ENCODE data around the gene TRAM2.

TRAM2 gene

DNA sequence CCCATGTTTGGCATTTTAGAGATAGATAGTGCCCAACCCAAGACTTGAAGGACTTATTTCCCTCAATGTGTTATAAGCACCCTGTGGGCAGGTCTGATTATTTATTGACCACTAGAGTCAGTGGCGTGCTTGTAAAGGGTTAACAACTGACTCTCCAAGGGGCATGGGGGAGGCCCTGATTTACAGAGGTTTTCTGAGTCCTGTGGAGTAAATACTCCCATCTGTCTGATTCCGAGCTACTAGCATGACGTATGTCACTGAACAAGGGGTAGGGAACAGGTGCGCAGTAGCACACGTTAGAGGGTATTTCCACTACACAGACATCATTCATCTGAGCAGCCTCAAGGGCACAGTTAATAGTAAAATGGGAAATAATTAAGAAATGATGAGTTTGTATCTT lies 17.4 kb upstream of the TRAM2 start:
- no peak for DNase-seq

DNA sequence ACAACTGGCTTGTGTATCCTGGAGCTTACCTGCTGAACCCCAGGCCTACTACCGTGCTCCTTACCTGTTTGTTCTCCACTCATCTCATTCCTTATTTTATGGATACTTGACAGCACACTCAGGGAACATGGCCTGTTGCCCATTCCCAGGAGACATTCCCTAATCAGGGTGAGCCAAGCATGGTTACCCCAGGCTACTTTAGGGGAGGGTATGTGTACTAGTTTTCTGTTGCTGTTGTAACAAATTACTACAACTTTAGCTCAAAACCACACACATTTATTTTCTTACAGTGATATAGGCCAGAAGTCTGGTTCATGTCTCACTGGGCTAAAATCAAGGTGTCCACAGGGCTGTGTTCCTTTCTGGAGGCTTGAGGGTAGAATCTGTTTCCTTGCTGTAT lies 15.0 kb upstream of the TRAM2 start:
- DNase-seq: no peak

DNA sequence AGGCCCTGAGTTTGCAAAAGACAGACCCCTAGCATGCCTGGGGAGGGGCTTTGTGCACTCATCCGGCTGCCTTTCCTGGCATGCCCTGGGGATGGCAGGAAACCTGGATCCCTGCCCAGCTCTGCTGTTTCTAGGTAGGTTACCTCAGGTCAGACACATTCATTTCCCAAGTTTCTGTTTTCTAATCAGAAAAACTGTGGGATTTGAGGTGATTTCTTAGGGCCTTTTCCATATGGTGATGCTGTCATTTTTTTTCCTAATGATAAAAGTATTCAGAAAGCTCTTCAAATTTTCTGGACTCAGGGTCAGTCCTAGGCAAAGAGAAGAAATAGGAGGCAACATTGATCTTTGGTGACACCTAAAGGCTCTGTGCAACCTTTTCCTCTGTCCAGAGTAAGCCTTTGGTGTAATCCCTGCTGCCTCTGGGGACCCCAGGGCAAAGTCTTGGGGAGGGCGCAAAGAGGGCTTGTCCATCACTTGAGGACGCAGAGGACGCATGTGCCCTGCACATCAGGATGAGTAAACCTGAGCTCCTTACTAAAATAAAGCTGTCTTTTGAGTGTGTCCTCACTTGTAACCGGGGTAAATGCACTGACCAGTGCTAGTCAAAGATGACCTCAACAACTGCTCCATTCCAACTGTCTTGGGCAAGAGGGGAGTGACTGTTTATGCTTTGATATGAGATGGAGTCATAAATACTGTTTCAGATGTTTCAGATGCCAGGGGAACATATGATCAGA lies 13.5 kb upstream of the TRAM2 start:
- no peak for DNase-seq

DNA sequence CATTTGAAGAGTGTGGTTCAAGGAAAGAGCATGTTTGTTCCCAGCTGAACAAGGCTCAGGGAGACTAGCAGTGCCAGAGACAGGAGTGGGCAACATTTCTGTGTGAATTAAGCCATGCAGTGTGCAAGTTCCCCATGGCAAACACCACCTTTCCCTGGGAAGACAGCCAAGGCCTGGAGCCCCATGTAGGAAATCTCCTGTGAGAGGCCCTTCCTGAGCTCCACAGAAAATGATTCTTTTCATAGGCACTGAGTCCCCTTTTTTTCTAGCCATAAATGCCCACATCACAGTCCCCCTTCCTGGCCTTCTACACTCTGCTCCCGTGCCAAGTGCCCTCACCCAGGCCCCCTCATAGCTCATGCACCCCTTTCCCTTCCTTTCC lies 11.8 kb upstream of the TRAM2 start:
- no peak for DNase-seq

DNA sequence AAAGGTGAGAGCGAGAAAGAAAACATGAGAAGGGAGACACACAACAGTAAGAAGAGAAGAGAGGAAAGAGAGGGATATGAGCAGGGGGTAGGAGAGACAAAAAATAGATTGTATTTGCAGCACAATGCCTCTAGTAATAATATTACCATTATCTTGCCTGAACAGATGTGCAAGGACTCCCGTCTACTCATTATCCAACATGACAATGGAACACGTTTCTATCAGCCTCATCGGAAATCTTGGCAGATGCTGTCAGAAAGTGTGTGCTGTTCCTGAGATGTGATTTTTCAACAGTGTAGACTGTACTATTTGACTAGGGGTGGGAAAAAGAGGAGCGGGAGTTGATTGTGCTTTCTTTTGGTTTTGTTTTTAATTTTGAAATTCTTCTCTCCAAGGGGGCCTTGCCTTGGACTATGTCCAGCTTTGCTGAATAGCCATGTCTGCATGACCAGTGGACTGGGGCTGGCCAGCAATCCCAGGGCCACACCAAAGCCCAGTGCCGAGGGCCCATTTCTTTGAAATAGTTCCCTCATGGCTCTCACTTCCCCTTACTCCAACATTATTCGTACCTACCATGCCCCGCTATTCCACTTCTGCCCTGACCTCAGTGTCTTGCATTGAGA lies 11.3 kb upstream of the TRAM2 start:
- no peak for DNase-seq

DNA sequence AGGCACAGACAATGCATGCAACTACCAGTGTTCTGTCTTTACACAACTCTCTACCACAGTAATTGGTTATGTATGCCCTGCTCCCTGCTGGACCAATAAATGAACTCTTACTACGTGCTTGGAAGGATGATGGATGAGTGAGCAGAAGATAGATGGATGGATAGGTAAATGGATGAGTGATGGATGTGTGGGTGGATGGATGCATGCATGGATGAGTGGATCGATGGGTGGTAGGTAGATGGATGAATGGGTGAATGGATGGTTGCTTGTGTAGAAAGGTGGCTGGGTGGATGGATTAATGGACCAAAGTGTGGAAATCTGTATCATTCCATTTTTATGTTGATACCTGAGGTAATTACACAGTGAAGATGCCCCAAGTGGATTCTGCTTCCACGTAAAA lies 10.1 kb upstream of the TRAM2 start:
- DNase-seq: no peak

DNA sequence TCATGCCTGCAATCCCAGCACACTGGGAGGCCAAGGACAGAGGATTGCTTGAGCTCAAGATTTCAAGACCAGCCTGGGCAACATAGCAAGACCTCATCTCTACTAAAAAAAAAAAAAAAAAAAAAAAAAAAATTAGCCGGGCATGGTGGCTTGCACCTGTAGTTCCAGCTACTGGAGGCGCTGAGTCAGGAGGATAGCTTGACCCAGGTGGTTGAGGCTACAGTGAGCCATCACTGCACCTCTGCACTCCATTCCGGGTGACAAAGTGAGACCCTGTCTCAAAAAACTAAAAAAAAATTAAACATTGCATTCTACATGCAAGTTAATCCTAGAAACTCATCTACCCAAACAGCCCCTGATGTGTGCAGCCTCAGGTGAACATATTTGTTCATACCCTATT lies 7.3 kb upstream of the TRAM2 start:
- no peak for DNase-seq

DNA sequence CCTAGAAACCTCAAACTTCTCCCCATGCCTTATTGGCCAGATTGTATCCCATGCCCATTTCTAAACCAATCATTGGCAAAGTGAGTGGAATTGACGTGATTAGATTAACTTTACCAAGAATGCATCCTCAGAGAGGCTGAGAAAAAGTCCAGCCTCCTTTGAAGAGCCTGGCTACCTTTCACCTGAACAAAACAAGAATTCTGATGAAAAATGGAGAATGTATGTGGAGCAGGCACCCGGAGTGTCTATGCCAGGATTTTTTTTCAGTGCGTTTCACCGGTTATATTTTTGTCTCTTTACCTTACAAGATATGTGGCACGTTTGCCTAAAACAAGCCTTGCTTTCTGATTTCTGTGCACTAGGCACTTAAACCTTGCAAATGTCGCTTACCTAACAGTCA lies 6.1 kb upstream of the TRAM2 start:
- no peak for DNase-seq

DNA sequence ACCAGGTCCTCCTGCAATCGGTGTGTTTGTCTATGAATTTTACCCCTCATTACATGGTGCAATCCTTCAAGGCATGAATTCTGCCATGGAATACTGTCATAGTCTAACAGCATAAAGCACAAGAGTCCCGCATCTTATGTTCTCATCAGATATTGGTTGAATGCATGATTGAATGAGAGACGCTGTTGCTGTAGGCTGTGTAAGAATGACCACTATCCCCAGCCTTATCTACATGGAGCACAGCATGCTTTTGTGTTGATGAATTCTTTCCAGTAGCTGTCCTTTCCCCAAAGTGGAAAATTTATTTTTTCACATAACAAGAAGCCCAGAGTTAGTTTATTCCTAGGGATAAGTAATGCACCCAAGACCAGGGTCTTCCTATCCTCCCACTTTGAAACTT lies 5.6 kb upstream of the TRAM2 start:
- DNase-seq: no peak

DNA sequence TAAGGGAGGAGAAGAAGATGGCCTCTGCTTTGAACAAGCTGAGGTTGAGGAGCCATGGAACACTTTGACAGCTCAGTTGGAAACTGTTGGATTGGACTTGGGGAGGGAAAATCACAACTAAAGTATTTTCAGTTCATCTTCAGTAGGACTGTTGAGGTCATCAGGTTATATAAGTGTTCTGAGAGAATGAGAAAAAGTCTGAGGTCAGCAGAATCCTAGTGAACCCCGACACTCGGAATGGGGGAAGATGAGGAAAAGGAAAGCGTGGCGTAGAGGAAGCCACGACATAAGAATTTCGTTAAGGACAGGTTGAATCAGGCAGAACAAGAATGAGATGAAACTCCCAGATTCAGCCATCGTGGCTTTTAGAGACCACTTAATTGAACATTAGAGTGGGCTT lies 4.0 kb upstream of the TRAM2 start:
- no peak for DNase-seq

DNA sequence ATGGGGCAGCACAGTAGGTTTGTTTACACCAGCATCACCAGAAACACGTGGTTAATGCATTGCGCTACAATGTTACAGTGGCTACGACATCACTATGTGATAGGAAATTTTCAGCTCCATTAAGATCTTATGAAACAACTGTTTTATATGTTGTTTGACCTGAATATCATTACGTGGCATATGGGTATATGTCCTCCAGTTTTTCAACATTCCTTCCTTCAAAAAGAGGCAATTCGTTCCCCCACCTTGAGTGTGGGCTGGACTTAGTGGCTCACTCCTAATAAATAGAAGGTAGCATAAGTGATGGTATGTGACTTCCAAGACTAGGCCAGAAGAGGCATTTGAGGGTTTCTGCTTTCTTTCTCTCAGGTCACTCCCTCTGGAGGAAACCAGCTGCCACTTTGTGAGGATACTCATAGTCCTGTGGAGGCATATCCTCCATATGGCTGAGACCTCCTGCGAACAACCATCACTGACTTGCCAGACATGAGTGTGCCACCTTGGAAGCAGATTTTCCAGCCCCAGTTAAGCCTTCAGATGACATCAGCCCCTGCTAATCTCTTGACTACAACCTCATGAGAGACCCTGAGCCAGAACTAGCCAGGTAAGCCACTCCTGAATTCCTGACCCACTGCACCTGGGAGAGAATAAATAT lies 2.3 kb upstream of the TRAM2 start:
- DNase-seq: no peak

DNA sequence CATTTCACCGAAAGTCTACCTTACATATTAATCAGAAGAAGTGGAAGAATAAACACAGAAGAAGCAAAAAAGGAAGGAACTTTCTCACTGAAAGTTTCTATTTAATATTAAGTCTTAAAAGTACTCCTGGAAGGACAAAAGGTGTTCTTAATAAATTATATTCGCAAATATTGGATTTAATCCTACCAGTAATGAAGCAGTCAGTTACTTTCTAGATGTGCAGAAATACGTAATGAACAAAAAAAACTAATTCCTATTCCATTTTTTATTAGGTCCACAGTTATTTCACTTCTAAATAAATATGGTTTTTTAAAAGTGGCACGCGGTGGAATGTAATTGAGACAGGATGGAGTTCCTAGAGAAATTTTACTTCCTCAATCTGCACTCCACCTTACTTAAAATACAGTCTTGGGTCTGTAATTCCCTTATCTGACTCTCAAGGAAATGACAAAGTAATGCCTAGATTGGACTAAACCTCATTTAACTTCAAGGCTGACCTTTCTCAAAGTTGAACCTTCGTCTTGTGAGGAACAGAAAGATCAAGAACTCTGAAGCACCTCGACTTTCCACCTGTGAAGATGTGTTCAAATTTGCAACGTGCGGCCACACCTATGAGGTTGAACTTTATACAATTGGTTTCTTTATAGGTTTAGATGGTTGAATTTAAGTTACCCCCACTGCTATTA lies 1.1 kb upstream of the TRAM2 start:
- DNase-seq: no peak

DNA sequence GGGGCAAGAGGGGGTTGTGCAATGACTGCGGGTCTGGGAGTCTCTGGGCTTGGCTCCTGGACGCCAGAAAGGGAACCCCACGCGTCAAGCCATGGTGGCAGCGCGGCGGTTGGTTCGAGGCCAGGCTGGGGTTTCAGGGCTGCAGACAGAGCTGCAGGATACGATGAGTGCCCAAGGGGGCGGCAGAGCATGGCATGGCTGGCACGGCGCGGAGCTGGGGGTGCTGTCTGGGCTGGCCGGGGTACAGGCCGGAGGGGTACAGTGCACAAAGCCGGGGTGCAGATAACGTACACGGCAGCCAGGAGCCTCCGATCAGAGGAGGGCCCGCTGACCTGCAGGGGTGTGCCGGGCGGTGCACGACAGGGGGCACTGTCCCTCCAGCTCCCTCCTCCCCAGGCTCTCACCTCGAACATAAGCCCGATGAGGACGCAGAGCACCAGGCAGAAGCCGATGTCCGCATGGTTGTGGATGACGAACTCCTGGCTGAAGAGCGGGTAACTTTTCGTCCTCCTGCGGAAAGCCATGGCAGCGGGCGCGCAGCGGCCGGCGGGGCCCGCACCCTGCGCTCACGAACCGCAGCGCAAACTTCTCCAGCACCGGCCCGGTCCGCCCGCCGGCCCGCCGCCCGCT lies 353 bp downstream of the TRAM2 start:
- DNase-seq: peak; percentile 48

DNA sequence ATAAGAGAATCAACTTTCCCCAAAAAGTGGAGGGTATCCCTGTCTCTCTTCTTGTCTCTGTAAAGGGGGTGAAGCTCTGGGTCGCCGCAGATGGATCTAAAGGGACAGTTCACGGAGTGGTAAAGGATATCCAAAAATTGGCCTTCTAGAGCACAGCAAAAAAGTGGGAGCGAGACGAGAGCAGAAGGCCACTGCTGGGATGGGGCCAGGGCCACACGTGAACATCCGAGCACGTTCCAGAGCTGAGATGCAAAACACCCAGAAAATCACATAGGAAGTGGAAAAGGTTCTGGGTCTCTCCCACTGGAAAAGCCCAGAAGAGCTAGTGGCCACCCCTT lies 837 bp downstream of the TRAM2 start:
- no peak for DNase-seq

DNA sequence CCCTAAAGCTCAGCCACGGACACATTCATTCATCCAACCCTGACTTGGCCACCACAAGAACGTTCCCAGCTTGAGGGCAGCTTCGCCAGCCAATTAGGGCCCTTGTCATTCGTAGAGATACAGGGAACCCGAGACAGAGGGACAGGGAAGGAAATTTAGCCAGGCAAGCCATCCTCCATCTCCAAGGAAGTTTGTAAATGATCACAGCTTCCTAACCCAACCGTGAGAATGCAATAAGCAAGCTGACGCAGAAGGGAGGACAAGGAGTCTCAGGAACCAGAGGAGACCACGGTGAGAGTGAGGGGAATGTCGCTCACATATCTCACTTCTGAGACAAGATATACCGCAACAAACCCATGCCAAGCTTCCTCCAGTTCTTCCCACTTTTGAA lies 1.4 kb downstream of the TRAM2 start:
- DNase-seq: no peak

DNA sequence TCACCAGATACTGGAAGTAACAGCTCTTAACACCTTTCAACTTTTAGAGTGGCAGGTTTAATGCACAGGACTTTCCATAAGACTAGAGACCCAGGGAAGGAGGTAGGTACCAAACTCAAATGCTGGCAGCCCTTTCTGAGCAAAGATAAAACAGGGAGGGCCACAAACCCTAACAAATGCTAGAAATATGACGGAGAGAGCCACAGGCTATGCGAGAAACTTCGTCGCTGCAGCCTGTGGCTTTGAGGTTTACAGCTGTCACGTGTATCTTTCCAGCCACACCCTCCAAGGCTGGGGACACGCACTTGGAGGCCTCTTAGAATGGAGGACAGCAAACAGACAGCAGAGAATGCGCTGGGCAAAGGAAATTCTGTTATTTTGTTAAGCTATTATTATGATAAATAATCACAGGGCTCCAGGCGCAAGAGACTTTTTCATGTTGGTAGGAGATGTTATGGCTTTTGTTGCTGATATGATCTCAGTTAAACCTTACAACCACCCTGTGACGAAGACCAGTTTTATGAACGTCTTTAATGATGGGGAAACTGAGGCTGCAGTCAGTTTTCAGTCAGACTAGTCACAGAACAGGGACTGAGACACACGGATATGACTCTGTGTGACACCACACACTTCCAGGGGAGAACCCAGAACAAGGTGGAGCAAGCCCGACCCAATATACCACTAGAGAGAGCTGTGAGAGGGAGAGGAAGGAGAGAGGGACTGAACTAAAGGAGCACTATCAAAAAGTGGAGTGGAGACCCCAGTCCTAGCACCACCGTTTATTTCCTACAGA lies 2.0 kb downstream of the TRAM2 start:
- DNase-seq: peak; percentile 24

DNA sequence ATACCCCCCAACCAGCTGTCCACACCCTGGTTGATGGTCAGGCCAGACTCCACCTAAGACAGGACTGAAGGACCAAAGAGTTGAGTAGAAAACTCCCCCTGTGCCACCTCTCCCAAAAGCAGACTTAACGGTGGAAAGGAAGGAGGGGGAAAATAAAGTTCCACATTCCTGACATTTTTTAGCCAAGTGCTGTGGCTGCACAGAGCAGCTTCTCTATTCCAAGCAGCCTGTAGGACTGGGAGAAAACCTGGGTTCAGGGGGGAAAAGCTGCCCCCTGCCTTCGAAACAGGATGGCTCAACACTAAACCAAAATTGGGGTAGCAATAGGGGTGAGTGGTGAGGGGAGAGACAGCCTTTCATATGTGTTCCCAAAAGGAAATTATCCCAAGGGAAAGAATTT lies 3.6 kb downstream of the TRAM2 start:
- DNase-seq: no peak

DNA sequence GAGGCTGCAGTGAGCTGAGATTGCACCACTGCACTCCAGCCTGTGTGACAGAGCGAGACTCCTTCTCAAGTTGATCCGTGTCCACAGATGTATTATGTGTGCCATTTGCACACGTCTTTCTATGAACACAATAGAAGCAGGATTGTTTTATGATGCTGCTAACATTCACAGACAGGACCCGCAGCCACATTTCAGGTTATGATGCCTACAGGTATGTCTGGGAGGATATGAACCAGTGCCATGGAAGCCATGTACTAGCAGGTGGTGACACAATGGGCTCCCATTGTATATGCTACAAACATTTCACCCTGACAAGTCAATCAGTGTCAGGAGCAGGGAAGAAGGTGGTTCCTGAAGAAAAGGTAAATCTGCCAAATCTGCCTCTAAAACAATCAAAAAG lies 4.3 kb downstream of the TRAM2 start:
- DNase-seq: no peak

DNA sequence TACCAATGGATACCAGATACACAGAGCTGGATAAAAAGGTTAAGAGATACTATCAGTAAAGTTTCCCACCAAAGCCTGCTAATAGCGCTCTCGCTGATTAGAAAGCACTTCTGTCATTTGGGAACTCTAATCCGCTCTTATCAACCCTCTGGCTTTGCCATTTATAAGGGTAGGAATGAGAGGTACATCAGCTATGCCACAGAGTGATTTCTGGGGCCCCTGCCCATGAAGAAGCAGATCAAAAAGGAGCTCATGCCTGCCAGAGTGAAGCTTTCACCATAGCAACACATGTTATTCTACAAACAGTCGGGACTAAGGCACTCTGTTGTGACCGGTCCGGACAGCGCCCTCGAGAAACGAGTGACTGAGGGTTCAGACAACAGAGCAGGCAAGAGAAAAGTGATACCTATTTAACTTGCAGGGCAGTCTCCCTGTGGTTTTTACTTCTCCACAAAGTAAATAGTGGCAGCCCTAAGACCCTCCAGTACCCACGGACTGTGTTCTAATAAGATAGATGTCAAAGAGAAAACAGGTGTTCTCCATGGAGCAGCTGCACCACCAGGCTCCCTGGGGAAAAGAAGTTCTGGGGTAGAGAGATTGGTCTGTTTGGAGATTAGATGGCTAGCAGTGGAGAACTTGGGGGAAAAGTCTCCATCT lies 5.6 kb downstream of the TRAM2 start:
- DNase-seq: no peak

DNA sequence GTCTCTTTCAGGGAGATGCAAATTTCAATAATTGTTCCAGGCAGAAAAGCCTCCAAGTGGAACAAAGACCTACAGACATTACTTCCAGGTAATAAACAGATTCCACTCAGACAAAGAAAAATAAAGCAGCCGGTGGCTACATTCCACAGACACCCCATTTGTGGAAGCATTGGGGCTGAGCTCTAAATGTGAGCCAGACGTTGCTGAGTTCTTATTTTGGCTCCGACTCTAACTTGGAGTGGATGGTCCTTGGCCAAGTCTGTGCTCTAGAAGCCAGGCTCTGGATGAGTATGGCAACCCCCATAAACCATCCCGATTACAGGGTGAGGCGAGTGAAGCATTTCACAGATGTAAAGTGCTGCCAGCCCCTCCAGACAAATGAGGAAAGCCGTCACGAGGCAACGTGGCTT lies 6.6 kb downstream of the TRAM2 start:
- DNase-seq: no peak

DNA sequence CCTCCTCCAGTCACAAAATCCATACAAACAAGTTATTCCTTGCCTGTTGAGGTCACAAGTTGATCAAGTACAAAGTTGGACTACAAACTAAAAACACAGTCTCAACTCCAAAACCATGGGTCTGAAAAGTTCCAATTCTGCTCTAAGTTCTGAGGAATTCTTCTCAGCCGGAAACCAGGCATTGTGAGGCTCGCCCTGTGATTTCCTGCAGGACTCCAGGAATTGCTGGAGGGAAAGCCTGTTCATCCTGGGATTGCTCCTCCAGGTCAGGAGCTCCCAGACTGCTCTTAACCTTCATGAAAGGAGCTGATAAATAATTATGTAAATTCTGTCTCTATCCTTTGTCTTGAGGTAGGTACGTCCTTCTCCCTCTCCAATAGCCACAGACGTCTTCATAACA lies 8.5 kb downstream of the TRAM2 start:
- no peak for DNase-seq

DNA sequence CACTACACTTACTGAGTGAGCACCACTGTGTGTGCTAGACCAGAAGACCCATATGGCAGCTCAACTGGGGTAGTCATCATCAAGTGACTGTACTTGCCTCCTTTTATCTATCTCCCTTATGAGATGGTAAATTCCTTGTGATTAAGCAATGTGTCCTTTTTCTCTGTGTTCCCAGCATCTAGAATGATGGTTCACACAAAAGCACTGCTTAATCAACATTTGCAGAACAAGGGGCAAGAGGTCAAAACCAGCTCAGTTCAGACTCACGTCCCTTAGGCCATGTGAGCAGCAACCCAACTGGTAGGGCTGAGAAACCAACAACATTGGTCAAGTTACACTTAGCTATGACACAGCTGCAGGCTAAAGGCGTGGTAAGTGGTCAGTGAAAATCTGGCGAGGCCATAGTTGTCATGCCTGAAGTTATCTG lies 10.0 kb downstream of the TRAM2 start:
- DNase-seq: no peak

Data from stimulated activated CD4-positive, alpha-beta T cell treated with anti-CD3 and anti-CD28 coated beads, Interleukin-12 subunit alpha, Interleukin-12 subunit beta, amount 100 ng/mL, for 4 hours (primary cell).